Measurements from ENCODE around the gene MTCL1.

Gene MTCL1

DNA sequence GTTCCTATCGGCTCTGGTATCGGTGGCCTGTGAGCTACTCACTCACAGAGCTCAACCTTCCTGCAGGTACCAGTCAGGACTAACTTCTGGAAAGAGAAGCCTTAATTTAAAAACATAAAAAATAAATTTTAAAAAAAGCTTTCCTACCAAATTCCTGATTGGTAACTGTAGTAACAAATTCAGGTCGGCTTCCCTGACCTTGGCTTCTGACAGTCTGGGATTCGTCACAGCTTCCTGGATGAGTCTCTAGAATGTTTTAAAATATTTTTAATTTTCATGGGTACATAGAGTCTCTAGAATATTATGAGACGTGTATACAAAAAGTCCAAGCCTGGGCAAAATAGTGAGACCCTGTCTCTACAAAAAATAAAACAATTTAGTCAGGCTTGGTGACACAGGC is 45.0 kb upstream of the MTCL1 start:
- no peak overlapping the region for H3K27ac ChIP-seq
- no peak overlapping the region for H3K4me3 ChIP-seq
- TF ChIP-seq, protein P1, sequence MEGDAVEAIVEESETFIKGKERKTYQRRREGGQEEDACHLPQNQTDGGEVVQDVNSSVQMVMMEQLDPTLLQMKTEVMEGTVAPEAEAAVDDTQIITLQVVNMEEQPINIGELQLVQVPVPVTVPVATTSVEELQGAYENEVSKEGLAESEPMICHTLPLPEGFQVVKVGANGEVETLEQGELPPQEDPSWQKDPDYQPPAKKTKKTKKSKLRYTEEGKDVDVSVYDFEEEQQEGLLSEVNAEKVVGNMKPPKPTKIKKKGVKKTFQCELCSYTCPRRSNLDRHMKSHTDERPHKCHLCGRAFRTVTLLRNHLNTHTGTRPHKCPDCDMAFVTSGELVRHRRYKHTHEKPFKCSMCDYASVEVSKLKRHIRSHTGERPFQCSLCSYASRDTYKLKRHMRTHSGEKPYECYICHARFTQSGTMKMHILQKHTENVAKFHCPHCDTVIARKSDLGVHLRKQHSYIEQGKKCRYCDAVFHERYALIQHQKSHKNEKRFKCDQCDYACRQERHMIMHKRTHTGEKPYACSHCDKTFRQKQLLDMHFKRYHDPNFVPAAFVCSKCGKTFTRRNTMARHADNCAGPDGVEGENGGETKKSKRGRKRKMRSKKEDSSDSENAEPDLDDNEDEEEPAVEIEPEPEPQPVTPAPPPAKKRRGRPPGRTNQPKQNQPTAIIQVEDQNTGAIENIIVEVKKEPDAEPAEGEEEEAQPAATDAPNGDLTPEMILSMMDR (IDR thresholded peaks at IDR 0.05), result no peak
- no peak for DNase-seq (ENCODE audit: low spot score)

DNA sequence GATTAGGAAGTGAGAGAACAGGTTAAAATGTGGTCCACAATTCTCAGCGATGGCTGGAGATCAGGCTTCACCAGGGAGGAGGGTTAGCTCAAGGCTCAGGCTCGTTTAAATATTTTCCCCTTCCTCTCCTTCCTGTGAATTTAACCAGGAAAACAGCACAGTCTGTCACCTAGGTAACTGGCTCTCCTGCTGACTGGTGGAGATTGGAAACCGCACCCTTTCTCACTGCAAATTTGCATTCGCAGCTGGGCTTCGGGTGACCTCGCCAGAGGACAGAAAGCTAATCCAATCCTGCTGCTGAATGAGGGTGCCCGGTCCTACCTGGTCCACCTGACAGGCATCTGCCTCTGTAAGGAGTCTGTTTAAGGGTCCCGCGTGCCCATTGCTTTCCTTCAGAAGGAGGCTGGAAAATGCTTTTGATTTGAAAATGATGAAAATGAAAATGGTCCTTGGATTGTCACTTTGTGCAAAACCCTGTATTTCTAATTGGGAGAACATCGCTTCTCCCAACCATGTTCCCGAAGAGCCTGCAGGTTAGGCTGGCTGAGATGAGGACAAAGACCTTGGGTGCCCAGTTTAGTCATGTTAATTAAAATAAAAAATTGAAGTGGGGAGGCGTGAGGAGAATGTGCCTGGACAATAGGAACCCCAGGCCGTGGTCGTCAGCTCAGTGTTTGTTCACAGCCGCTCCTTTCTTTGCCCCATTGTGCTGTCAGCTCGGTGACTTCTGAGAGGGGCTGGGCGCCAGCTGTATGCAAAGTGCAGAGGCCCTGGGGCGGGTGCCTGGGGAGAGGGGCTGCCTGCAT is 43.4 kb upstream of the MTCL1 start:
- no peak overlapping the region for H3K4me3 ChIP-seq
- no peak for DNase-seq (ENCODE audit: low spot score)

DNA sequence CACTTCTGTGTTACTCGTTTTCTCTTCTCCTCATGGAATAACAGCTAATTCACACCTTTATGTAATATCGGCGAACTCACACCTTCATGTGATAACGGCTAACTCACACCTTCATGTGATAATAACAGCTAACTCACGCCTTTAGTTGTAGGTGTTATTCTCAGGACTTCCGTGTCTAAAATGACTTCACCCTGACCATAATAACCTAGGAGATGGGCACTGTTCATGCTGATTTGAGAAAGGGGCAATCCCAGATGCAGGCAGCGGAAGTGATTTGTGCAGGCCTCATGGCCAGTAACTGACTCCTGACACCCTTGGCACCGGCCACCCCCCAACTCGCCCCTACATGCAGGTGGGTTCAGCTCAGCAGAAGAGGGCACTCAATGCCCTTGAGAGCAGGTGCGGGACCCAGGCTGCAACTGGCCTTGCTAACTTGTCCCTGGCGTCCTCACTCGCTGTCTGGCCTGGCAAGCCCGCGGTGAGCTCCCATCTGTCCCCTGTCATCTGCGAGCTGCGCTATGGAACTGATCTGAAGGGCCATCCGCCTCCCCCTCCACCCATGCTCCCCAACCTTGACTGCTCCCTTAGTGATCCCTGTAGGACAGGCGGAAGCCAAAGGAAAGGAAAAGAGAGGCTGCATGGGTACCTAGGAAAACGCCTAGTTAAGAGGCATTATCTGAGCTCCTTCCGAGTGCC is 42.6 kb upstream of the MTCL1 start:
- Histone ChIP-seq H3K27ac (no peak overlapping the region), H3K4me3 (no peak overlapping the region)
- TF ChIP-seq, protein P1 (IDR thresholded peaks at IDR 0.05), result no peak
- DNase-seq (ENCODE audit: low spot score), result no peak

More for the DNA sequence above, 43.4 kb upstream of the MTCL1 start:
- H3K27ac ChIP-seq, result no peak overlapping the region
- TF ChIP-seq, protein P1 (IDR thresholded peaks at IDR 0.05), result no peak

DNA sequence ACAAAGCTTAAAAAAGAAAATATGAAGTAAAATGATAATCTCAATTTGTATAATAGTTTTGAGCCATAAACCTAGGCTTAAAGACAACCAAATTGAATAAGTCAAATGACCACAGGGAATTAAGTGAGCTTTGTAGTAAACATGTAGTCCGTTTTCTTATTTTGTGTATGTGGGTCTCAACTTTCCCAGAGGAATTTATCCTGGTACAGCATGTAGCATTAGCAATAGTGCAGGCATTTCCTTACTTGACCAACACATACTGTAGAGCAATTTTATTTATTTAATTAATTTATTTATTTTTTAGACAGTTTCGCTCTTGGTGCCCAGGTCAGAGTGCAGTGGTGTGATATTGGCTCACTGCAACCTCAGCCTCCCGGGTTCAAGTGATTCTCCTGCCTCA is 37.5 kb upstream of the MTCL1 start:
- DNase-seq (ENCODE audit: low spot score), result no peak
- Histone ChIP-seq H3K27ac (no peak overlapping the region), H3K4me3 (no peak overlapping the region)
- TF ChIP-seq, protein P1 (IDR thresholded peaks at IDR 0.05), result no peak

DNA sequence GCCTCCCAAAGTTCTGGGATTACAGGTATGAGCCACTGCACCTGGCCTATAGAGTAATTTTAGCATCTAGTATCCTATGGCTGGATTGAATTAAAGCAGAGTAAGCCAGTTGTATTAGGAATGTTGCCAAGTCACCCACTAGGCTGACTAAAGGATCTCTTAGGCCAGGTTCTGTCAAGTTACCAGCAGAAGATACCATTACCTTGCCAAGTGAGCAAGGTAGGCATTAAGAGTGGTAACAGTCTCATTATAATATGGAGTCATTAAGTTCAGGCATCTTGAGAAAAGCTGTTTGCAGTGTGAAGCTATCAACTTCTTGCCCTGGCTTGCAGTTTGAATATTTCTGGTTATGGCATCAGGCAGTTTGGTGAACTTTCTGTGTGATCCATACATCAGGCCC is 37.0 kb upstream of the MTCL1 start:
- H3K27ac ChIP-seq, result no peak overlapping the region
- no peak for DNase-seq (ENCODE audit: low spot score)
- no peak overlapping the region for H3K4me3 ChIP-seq
- TF ChIP-seq, protein P1 (IDR thresholded peaks at IDR 0.05), result no peak

DNA sequence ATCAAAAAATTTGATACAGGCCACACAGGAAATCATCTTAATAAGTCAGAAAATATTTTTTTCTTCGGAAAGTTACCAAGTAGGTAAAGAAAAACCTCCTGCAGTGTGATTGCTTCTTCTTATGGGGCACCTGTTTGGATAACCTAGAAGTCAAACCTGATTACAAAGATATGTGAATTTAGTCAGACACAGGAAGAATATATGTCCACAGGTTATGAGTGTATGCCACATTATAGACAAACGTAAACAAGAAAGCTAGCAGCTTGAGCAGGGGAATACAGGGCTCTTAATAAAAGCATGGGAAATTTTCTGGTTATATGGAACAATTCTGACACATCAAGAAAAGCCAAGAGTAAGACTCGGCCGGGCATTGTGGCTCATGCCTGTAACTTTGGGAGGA is 35.8 kb upstream of the MTCL1 start:
- TF ChIP-seq, protein P1 (IDR thresholded peaks at IDR 0.05), result no peak
- H3K4me3 ChIP-seq, result no peak overlapping the region
- DNase-seq (ENCODE audit: low spot score), result no peak
- H3K27ac ChIP-seq, result no peak overlapping the region

Measured in coronary artery (tissue), 2 donors.